Duodenal mucosa (tissue), 2 donors: Measurements from ENCODE around the gene GPBAR1.

Experiments used
- H3K27ac ChIP-seq: one replicate; pipeline ENCODE4 v1.7.0; 2013; ENCODE audit warnings: low read depth, low read length
- H3K27me3 ChIP-seq, 2 donors: one replicate each; pipeline ENCODE4 v1.7.0; 2013; ENCODE audit warnings: low read length in 2 of 2, control low read depth in 1 of 2; ENCODE audit not compliant: insufficient read depth in 2 of 2, control insufficient read depth in 1 of 2
- H3K36me3 ChIP-seq, 2 donors: one replicate each; pipeline ENCODE4 v1.7.0; 2013; ENCODE audit warnings: low read length in 2 of 2, control low read depth in 1 of 2; ENCODE audit not compliant: insufficient read depth in 2 of 2, control insufficient read depth in 1 of 2
- H3K4me1 ChIP-seq, 2 donors: one replicate each; pipeline ENCODE4 v1.7.0; 2013; ENCODE audit warnings: low read length in 2 of 2, control low read depth in 1 of 2; ENCODE audit not compliant: insufficient read depth in 2 of 2, control insufficient read depth in 1 of 2
- H3K4me3 ChIP-seq, 2 donors: one replicate each; pipeline ENCODE4 v1.7.0; 2013; ENCODE audit warnings: low read length in 2 of 2, low read depth in 1 of 2
- H3K9ac ChIP-seq, 2 donors: one replicate each; pipeline ENCODE4 v1.7.0; 2013; ENCODE audit warnings: low read length in 2 of 2, low read depth in 1 of 2
- H3K9me3 ChIP-seq, 2 donors: one replicate each; pipeline ENCODE4 v1.7.0; 2013; ENCODE audit warnings: low read length in 2 of 2, control low read depth in 1 of 2; ENCODE audit not compliant: control insufficient read depth in 1 of 2

Gene GPBAR1

DNA sequence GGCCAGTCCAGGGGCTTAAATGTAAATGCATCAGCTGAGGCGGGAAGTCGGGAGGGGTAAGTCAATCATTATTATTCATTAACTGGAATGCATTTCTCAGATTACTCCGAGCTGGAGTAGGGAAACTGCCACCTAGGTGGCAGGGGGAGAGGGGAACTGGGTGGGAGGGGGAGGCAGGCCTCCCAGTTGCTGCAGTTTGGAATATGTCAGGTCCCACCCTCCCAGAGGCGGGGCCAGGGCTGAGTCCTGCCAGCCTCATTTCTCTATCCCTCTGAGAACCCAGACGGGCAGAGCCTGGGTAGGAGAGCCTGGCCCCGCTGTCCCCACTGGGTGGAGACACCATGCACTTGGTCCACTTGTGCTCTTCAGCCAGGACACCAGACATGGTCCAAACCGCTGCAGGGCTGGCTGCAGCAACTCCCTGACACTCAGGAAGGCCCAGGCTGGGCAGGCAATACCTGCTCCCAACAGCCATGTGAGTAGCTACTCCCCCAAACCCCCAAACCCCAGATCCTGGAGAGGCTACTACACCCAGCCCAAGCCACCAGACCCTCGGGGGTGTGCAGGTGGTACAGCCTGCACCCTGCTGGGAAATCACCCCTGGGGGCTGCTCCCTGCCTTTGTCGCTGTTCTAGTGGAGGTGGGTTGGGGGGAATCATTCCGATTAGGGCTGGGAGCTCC is at the start of gene GPBAR1:
TSS of gene GPBAR1 (plus strand) at position 274 of the 681 bp plus-strand sequence. CDS start 1,710 bp downstream, outside the sequence.
- H3K9me3 ChIP-seq = no peaks in the 10 kb centered on the region
- no peaks in the 10 kb centered on the region for H3K27me3 ChIP-seq
- H3K27ac ChIP-seq = peak within 1 kb of the TSS; percentile 0
- H3K36me3 ChIP-seq = peaks cover 12 to 27% of the 10 kb centered on the region in 2 donors
- no peak within 1 kb of the TSS for H3K4me3 ChIP-seq
- peaks cover 70 to 75% of the 10 kb centered on the region in 2 donors for H3K4me1 ChIP-seq
- no peak within 1 kb of the TSS for H3K9ac ChIP-seq

DNA sequence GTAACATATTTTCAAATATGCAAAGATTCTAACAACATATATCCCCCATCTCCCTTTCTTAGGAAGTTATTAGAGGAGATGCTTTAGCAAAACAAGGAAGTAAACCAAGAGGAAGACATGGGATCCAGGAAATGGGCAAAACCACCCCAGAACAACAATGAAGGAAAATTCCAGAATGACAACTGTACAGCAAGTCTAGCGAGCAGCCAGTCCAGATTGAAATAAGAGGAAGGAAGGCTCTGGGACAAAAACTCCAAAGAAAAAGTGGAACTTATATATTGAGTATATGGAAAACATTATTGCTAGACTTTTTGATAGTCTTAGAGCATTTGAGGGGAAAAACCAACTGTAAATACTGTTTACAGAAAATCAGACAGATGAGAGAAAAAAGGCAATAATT is 46.7 kb upstream of the GPBAR1 start:
- Histone ChIP-seq H3K27ac (no peak overlapping the region), H3K9me3 (peaks cover 0 to 3% of the 10 kb centered on the region in 2 donors), H3K36me3 (no peaks in the 10 kb centered on the region), H3K4me3 (no peak overlapping the region), H3K4me1 (peaks cover 14 to 18% of the 10 kb centered on the region in 2 donors), H3K9ac (no peak overlapping the region), H3K27me3 (no peaks in the 10 kb centered on the region)

GRCh38 chr2:218216336-218216673 is 44.5 kb upstream of the GPBAR1 start:
- Histone ChIP-seq H3K9me3 (no peaks in the 10 kb centered on the region), H3K27ac (peak overlapping the region; percentile 83), H3K27me3 (no peaks in the 10 kb centered on the region), H3K4me3 (peak overlapping the region; percentile 87 to 92), H3K4me1 (peaks cover 33 to 36% of the 10 kb centered on the region in 2 donors), H3K9ac (peak overlapping the region; percentile 73 to 93), H3K36me3 (peaks cover 0 to 5% of the 10 kb centered on the region in 2 donors)

- Histone ChIP-seq H3K4me1 (peaks cover 38 to 41% of the 10 kb centered on the region in 2 donors), H3K9me3 (no peaks in the 10 kb centered on the region), H3K27me3 (no peaks in the 10 kb centered on the region), H3K36me3 (peaks cover 0 to 7% of the 10 kb centered on the region in 2 donors), H3K9ac (peak within 1 kb of the TSS; percentile 94 to 96), H3K4me3 (peak within 1 kb of the TSS; percentile 92 to 95), H3K27ac (peak within 1 kb of the TSS; percentile 89)
These were observed 44.0 kb upstream of the GPBAR1 start, which contains the start of gene ARPC2 for GRCh38 chr2:218216674-218217359. Gene ARPC2, plus strand, starts transcription at chr2:218217189. Its CDS starts 282 bp downstream, at chr2:218217471.

GRCh38 chr2:218217360-218218267 is 43.2 kb upstream of the GPBAR1 start:
- Histone ChIP-seq H3K27me3 (no peaks in the 10 kb centered on the region), H3K36me3 (peaks cover 0 to 7% of the 10 kb centered on the region in 2 donors), H3K9me3 (no peaks in the 10 kb centered on the region), H3K9ac (peak overlapping the region; percentile 94 to 96), H3K4me1 (peaks cover 46 to 49% of the 10 kb centered on the region in 2 donors), H3K27ac (peak overlapping the region; percentile 89), H3K4me3 (peak overlapping the region; percentile 92 to 95)

DNA sequence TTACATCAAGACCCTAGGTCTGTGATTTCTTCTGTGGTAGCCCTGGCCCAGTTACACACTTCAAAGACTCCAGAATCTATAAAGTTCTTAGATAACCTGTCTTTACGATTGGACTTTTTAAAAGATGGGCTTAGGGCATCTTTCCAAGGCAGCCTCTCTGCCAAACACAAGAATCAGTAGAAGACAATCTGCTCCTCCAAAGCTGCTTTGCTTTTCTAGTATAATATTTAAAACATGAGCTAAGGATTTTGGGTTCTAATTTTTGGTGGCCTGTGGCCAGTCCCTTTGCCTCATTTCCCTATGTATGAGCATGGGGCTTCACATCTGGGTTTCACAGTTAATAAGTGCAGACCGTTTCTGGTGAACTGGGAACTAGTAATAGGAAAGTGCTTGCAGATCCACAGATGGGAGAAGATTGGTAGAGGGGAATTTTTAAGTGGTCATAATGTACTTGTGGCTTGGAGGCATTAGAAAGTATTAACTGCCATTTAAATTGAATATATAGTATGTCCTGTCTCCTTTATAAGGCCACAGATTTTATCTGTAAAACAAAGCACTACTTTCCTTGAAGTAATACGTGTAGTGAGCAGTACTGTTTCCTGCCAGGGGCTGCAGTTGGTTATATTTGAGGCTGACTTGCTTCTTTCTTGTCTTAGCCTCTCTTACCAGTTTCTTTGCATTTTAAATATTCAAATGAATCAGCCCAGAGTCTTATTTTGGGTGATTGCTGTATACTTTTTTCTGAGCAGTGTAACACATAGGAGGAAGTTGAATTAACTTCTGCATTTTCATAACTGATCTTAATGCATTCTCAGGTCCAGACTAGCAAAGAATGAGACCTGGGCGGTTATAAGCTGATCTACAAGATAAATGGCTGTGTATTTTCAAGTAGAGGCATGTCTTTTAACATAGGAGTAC is 42.3 kb upstream of the GPBAR1 start:
- H3K9me3 ChIP-seq = no peaks in the 10 kb centered on the region

GRCh38 chr2:218219934-218220333 is 40.9 kb upstream of the GPBAR1 start:
- peaks cover 62 to 69% of the 10 kb centered on the region in 2 donors for H3K4me1 ChIP-seq
- peak overlapping the region in 1 of 2 donors; percentile 96 for H3K9ac ChIP-seq
- H3K4me3 ChIP-seq = peak overlapping the region; percentile 92 to 95
- H3K27ac ChIP-seq = no peak overlapping the region
- H3K9me3 ChIP-seq = no peaks in the 10 kb centered on the region
- no peaks in the 10 kb centered on the region for H3K27me3 ChIP-seq
- H3K36me3 ChIP-seq = peaks cover 2 to 15% of the 10 kb centered on the region in 2 donors

More for the DNA sequence above, 42.3 kb upstream of the GPBAR1 start:
- peak overlapping the region; percentile 92 to 95 for H3K4me3 ChIP-seq
- peak overlapping the region; percentile 89 for H3K27ac ChIP-seq
- H3K9ac ChIP-seq = peak overlapping the region; percentile 94 to 96
- H3K4me1 ChIP-seq = peaks cover 55 to 58% of the 10 kb centered on the region in 2 donors
- H3K27me3 ChIP-seq = no peaks in the 10 kb centered on the region
- H3K36me3 ChIP-seq = peaks cover 0 to 7% of the 10 kb centered on the region in 2 donors

DNA sequence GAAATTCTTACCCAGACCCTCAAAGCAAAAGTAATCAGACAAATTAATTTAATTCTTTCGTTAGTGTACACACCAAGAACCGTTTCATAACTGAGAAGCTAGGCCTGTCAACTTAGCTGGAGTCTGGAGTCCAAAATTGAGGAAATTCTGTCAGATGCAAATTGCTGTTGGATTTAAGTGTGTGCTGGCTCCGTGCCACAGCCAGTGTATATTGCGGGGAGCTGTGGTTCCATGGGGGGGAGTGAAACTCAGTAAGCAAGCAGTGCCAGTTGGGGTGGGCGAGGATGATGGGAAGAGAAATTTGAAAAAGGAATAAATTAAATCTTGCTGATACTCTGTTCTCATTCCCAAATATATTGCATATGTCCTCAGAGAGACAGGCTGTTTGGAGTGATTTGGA is 39.8 kb upstream of the GPBAR1 start:
- Histone ChIP-seq H3K4me3 (no peak overlapping the region), H3K9ac (peak overlapping the region in 1 of 2 donors; percentile 96), H3K27ac (no peak overlapping the region), H3K36me3 (peaks cover 4 to 26% of the 10 kb centered on the region in 2 donors), H3K4me1 (peaks cover 66 to 76% of the 10 kb centered on the region in 2 donors), H3K27me3 (no peaks in the 10 kb centered on the region), H3K9me3 (no peaks in the 10 kb centered on the region)

DNA sequence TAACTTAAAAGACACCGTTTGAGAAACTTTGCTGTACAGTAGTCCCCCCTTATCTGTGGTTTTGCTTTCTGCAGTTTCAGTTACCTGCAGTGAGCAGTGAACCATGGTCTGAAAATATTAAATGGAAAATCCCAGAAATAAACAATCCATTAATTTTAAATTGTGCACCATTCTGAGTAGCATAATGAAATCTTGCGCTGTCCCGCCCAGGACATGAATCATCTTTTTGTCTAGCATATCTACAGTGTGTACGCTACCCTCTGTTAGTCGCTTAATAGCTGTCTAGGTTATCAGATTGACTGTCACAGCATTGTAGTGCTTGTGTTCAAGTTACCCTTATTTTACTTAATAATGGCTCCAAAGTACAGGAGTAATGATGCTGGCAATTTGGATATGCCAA is 37.8 kb upstream of the GPBAR1 start:
- Histone ChIP-seq H3K27me3 (no peaks in the 10 kb centered on the region), H3K36me3 (peaks cover 9 to 40% of the 10 kb centered on the region in 2 donors), H3K9ac (peak overlapping the region in 1 of 2 donors; percentile 22), H3K4me3 (no peak overlapping the region), H3K9me3 (no peaks in the 10 kb centered on the region), H3K27ac (no peak overlapping the region), H3K4me1 (peaks cover 59 to 73% of the 10 kb centered on the region in 2 donors)
